Heart left ventricle (tissue), 16 donors: ENCODE results near the gene PTPRE. TPM values are rescaled to one million over a fixed set of nuclear protein-coding genes. Genes with fewer than 3 reads are reported as not detected.
"Not testable (repeated sequence)": the region's sequence is repeated elsewhere in the genome, so short reads cannot be mapped to it uniquely, and the experiment has no call there.

Experiments used
- ATAC-seq, 4 donors: fragments of 200-7000 bp; cut with Tn5 transposase; one replicate each; pipeline ENCODE4 v1.9.1; 2020 to 2022; ENCODE audit warnings: moderate library complexity in 4 of 4, mild to moderate bottlenecking in 3 of 4, moderate number of reproducible peaks in 1 of 4
- DNase-seq, 5 donors: peaks; one replicate each; pipeline ENCODE4 v3.0.0-alpha.2; 2020
- H3K27ac ChIP-seq, 12 donors: fragments of 200-600 bp; sonication (generic) in 4 of 12; one replicate each; pipeline versions ENCODE4 v1.5.0 to v1.8.0; 2016 to 2022; ENCODE audit warnings: mild to moderate bottlenecking in 2 of 12
- H3K27me3 ChIP-seq, 9 donors: fragments of 200-600 bp; sonication (generic) in 2 of 9; one replicate each; pipeline versions ENCODE4 v1.5.1 to v1.8.0; 2016 to 2022; ENCODE audit warnings: mild to moderate bottlenecking in 3 of 9
- H3K36me3 ChIP-seq, 9 donors: fragments of 200-600 bp; sonication (generic) in 2 of 9; one replicate each; pipeline versions ENCODE4 v1.5.0 to v1.8.0; 2018 to 2022; ENCODE audit warnings: mild to moderate bottlenecking in 2 of 9
- H3K4me1 ChIP-seq, 12 donors: fragments of 200-600 bp; sonication (generic) in 4 of 12; one replicate each; pipeline versions ENCODE4 v1.5.0 to v1.8.0; 2016 to 2022; ENCODE audit warnings: mild to moderate bottlenecking in 3 of 12
- H3K4me3 ChIP-seq, 12 donors: fragments of 200-600 bp; sonication (generic) in 4 of 12; one replicate each; pipeline versions ENCODE4 v1.5.0 to v1.8.0; 2017 to 2022; ENCODE audit warnings: mild to moderate bottlenecking in 9 of 12, moderate library complexity in 4 of 12
- H3K9me3 ChIP-seq, 12 donors: fragments of 200-600 bp; sonication (generic) in 4 of 12; one replicate each; pipeline versions ENCODE4 v1.5.0 to v1.8.0; 2016 to 2022; ENCODE audit warnings: mild to moderate bottlenecking in 1 of 12
- POLR2A ChIP-seq, 2 donors: fragments of 450-650 bp; IDR thresholded peaks; one replicate each; pipeline ENCODE4 v1.6.1; 2017; ENCODE audit warnings: antibody characterized with exemption in 2 of 2, mild to moderate bottlenecking in 2 of 2, moderate library complexity in 2 of 2
- WGBS, 4 donors: extraction: QIAGEN DNeasy Blood & Tissue Kit in 2 of 4; methylation state at CpG; one replicate each; pipeline versions ENCODE4 v1.1.5 to v1.1.7; 2013 to 2018; 5-methylcytosine and 5-hydroxymethylcytosine counted together
- intact Hi-C, 10 donors: fragments of 100-400 bp; cut with DNase I; formaldehyde crosslinking; loops; one replicate each; pipeline versions ENCODE4 v1.11.1 to v1.14.2; 2022
- polyA plus RNA-seq, 2 donors: library from polyadenylated mRNA; stranded (reverse); fragments of 200-250 nt; gene quantifications; one replicate each; pipeline ENCODE4 v1.2.3, GENCODE V29; 2013
- total RNA-seq, 9 donors: library from RNA; depleted of rRNA in 2 of 9; stranded (reverse); fragments of >200 nt in 2 of 9; fragmentation: NEBNext Ultra II Directional in 3 of 9; extraction: Animal tissue kit (Norgen Biotek cat#: 25700) in 3 of 9; gene quantifications; one replicate each; pipeline versions ENCODE4 v1.1.0 to v1.2.4, GENCODE V29; 2016 to 2023
- TF ChIP-seq, protein P1 (sequence below), 12 donors: fragments of 200-600 bp; sonication (generic) in 4 of 12; IDR thresholded peaks; one replicate each; pipeline versions ENCODE4 v1.5.0 to v1.8.0; 2018 to 2022; ENCODE audit warnings: antibody characterized with exemption in 12 of 12, mild to moderate bottlenecking in 5 of 12
- donor health status: ischemic (EF 13 %, LVEDD 7.1; RV severe dilation, severe dysfunction).
- donor health status: healthy with polysubstance abuse.
- donor health status: DM: no; HTN: yes; CAD: no.
- donor health status: DM: no; HTN: no; CAD: no.
- donor health status: ischemic (EF 25% LVEDD 6.9; RV normal size, moderate dysfunction).
- donor health status: ischemic (EF 25% LVEDD 5.7; RV mildly dilated, moderate dysfunction).
- donor health status: healthy.
- donor health status: DM: yes; HTN: yes; CAD: no.
- donor health status: ischemic (EF 35%, LVEDD 5.7; RV mildly dilated, moderate dysfunction).
- donor health status: nonischemic (EF 11% LVEDD 7.7; RV severe dilation, severe dysfunction).
- donor health status: DM: yes; HTN: yes; CAD: no.
- donor health status: PGD.
- donor health status: ischemic (EF 29% LVEDD 5.4; RV normal size, mild dysfunction).
- donor health status: nonischemic (EF 23%, LVEDD 6.1; RV moderate dilation, normal function).

PTPRE gene
- total and polyA plus RNA-seq, 11 donors, result 6.9 to 55.0 (median 24.1) TPM

GRCh38 chr10:127986531-127987466 is 79.9 kb downstream of the PTPRE start:
- intact Hi-C loops, result no loop called here
- Histone ChIP-seq H3K27ac (peak overlapping the region; percentile 6 to 89 (median 72)), H3K4me1 (peaks cover 3 to 73% (median 59%) of the 10 kb centered on the region in 12 donors), H3K4me3 (peak overlapping the region in 3 of 12 donors; percentile 7 to 14 (median 8)), H3K27me3 (no peaks in the 10 kb centered on the region), H3K9me3 (no peaks in the 10 kb centered on the region), H3K36me3 (no peaks in the 10 kb centered on the region)
- DNase-seq (no peak), ATAC-seq (peak in 1 of 4 donors; percentile 54)
- 52 to 64% (median 59%) methylated on average over 14 of the region's 14 CpGs for WGBS, 4 donors
- TF ChIP-seq, protein P1, sequence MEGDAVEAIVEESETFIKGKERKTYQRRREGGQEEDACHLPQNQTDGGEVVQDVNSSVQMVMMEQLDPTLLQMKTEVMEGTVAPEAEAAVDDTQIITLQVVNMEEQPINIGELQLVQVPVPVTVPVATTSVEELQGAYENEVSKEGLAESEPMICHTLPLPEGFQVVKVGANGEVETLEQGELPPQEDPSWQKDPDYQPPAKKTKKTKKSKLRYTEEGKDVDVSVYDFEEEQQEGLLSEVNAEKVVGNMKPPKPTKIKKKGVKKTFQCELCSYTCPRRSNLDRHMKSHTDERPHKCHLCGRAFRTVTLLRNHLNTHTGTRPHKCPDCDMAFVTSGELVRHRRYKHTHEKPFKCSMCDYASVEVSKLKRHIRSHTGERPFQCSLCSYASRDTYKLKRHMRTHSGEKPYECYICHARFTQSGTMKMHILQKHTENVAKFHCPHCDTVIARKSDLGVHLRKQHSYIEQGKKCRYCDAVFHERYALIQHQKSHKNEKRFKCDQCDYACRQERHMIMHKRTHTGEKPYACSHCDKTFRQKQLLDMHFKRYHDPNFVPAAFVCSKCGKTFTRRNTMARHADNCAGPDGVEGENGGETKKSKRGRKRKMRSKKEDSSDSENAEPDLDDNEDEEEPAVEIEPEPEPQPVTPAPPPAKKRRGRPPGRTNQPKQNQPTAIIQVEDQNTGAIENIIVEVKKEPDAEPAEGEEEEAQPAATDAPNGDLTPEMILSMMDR (IDR thresholded peaks at IDR 0.05), result no peak
- no peak for TF ChIP-seq POLR2A (IDR thresholded peaks at IDR 0.05)

- intact Hi-C loops, result no loop called here
- DNase-seq (no peak), ATAC-seq (no peak)
- TF ChIP-seq, protein P1 (IDR thresholded peaks at IDR 0.05), result no peak
- no peak for TF ChIP-seq POLR2A (IDR thresholded peaks at IDR 0.05)
- H3K4me3 ChIP-seq, result peak overlapping the region in 4 of 12 donors; percentile 0 to 14 (median 8)
- H3K4me1 ChIP-seq, result peaks cover 3 to 79% (median 59%) of the 10 kb centered on the region in 12 donors
- no peaks in the 10 kb centered on the region for H3K27me3 ChIP-seq
- WGBS, 4 donors, result 70 to 78% (median 74%) methylated on average over 14 of the region's 14 CpGs
- peak overlapping the region in 11 of 12 donors; percentile 14 to 89 (median 73) for H3K27ac ChIP-seq
- no peaks in the 10 kb centered on the region for H3K9me3 ChIP-seq
- no peaks in the 10 kb centered on the region for H3K36me3 ChIP-seq
These were observed 80.8 kb downstream of the PTPRE start for GRCh38 chr10:127987467-127988380.

DNA sequence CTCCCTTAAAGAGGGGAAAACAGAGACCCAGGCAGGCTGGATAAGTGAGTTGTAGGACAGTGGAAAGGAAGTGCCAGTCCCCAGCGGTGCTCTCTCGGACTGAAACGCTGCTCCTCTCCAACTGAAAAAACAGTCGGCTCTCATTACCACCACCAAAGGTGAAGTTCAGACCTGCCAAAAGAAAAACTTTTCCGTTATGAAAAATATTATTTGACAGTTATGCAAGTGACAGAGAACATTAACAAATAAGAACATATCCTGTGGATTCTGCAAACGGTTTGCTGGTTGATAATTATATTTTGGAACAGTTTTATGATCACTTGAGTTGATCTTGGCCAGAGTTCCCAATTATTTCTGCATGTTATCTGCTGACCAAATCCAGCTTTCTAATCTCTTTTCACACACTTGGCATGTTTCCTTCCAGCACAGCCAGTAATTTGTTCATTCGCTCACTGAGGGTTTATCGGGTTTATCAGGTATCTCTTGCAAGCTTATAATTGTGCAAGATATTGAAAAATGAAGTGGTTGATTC is 82.6 kb downstream of the PTPRE start:
- no peak for ATAC-seq

GRCh38 chr10:127990132-127990788 is 83.4 kb downstream of the PTPRE start:
- H3K27me3 ChIP-seq, H3K36me3 ChIP-seq, H3K4me3 ChIP-seq, intact Hi-C loops, H3K9me3 ChIP-seq, DNase-seq: not testable (repeated sequence)
- H3K4me1 ChIP-seq, result peaks cover 3 to 67% (median 55%) of the 10 kb centered on the region in 12 donors
- 72 to 81% (median 74%) methylated on average over 9 of the region's 9 CpGs for WGBS, 4 donors
- ATAC-seq, result peak in 1 of 4 donors; percentile 6
- H3K27ac ChIP-seq, result peak overlapping the region in 11 of 12 donors; percentile 5 to 80 (median 59)

More for the DNA sequence above, 82.6 kb downstream of the PTPRE start:
- no peak for DNase-seq
- Histone ChIP-seq H3K4me1 (peaks cover 3 to 67% (median 54%) of the 10 kb centered on the region in 12 donors), H3K4me3 (no peak overlapping the region), H3K9me3 (no peaks in the 10 kb centered on the region), H3K27ac (peak overlapping the region in 7 of 12 donors; percentile 5 to 80 (median 61)), H3K27me3 (no peaks in the 10 kb centered on the region), H3K36me3 (no peaks in the 10 kb centered on the region)
- 17 to 48% (median 30%) methylated on average over 8 of the region's 8 CpGs for WGBS, 4 donors
- TF ChIP-seq, protein P1 (IDR thresholded peaks at IDR 0.05), result no peak
- no peak for TF ChIP-seq POLR2A (IDR thresholded peaks at IDR 0.05)
- intact Hi-C loops, result no loop called here
